Gastroesophageal sphincter (tissue), 4 donors: ENCODE data around the gene KCNK18. TPM values are rescaled to one million over a fixed set of nuclear protein-coding genes. Genes with fewer than 3 reads are reported as not detected.

Source experiments
- ATAC-seq: fragments of 150-250 bp; one replicate; pipeline ENCODE4 v1.9.1; 2016; ENCODE audit warnings: mild to moderate bottlenecking, moderate library complexity
- H3K27ac ChIP-seq, 4 donors: fragments of 200-600 bp; sonication (generic) in 3 of 4; 1 replicate in 3 of 4; 2 replicates in 1 of 4; pipeline ENCODE4 v1.5.1; 2016 to 2019
- H3K27me3 ChIP-seq: fragments of 200-600 bp; sonication (generic); one replicate; pipeline ENCODE4 v1.5.1; 2019
- H3K36me3 ChIP-seq, 2 donors: fragments of 200-600 bp; sonication (generic); one replicate each; pipeline ENCODE4 v1.5.1; 2019; ENCODE audit warnings: control low read depth in 1 of 2
- H3K4me1 ChIP-seq, 3 donors: fragments of 200-600 bp; sonication (generic); 1 replicate in 2 of 3; 2 replicates in 1 of 3; pipeline ENCODE4 v1.5.1; 2016 to 2019; ENCODE audit warnings: control low read depth in 2 of 3
- H3K4me3 ChIP-seq, 2 donors: fragments of 200-600 bp; sonication (generic); one replicate each; pipeline ENCODE4 v1.5.1; 2019; ENCODE audit warnings: mild to moderate bottlenecking in 1 of 2, moderate library complexity in 1 of 2
- H3K9me3 ChIP-seq, 3 donors: fragments of 200-600 bp; sonication (generic); one replicate each; pipeline ENCODE4 v1.5.1; 2017 to 2019; ENCODE audit warnings: control low read depth in 2 of 3
- CTCF ChIP-seq, 4 experiments: fragments of 200-600 bp in 2 of 4; fragments of 450-650 bp in 2 of 4; sonication (generic) in 1 of 4; IDR thresholded peaks; one replicate each; pipeline ENCODE4 v1.5.1; 2017 to 2019; ENCODE audit warnings: antibody characterized with exemption in 4 of 4, mild to moderate bottlenecking in 2 of 4, moderate library complexity in 2 of 4
- EP300 ChIP-seq: sonication (generic); formaldehyde crosslinking; IDR thresholded peaks from one replicate; pipeline ENCODE4 v1.6.1; 2017; ENCODE audit warnings: antibody characterized with exemption, mild to moderate bottlenecking
- POLR2A ChIP-seq, 2 donors: fragments of 450-650 bp; IDR thresholded peaks; one replicate each; pipeline ENCODE4 v1.6.1; 2017; ENCODE audit warnings: antibody characterized with exemption in 2 of 2, mild to moderate bottlenecking in 2 of 2, moderate library complexity in 1 of 2
- POLR2AphosphoS5 ChIP-seq: sonication (generic); formaldehyde crosslinking; IDR thresholded peaks from one replicate; pipeline ENCODE4 v1.6.1; 2017; ENCODE audit warnings: antibody characterized with exemption
- WGBS, 2 donors: methylation state at CpG; one replicate each; pipeline ENCODE4 v1.1.5; 2018; ENCODE audit warnings: low coverage in 1 of 2; 5-methylcytosine and 5-hydroxymethylcytosine counted together
- total RNA-seq, 4 donors: library from RNA; depleted of rRNA; stranded (reverse); fragments of >200 nt; gene quantifications; one replicate each; pipeline ENCODE4 v1.1.0, GENCODE V29; 2016

Gene KCNK18
- total RNA-seq, 4 donors from 2014 or later, result not detected

- no peaks in the 10 kb centered on the region for H3K9me3 ChIP-seq
- H3K4me3 ChIP-seq, result no peak overlapping the region
- no peaks in the 10 kb centered on the region for H3K36me3 ChIP-seq
- H3K27ac ChIP-seq, result no peak overlapping the region
- peaks cover 0 to 31% (median 23%) of the 10 kb centered on the region in 3 donors for H3K4me1 ChIP-seq
- ATAC-seq, result no peak
- 0 to 8% methylated on average over 3 to 5 of the region's 5 CpGs for WGBS, 2 donors
- peaks cover 100% of the 10 kb centered on the region for H3K27me3 ChIP-seq
- no peak for TF ChIP-seq CTCF (IDR thresholded peaks at IDR 0.05)
- no peak for TF ChIP-seq POLR2AphosphoS5
- TF ChIP-seq EP300, result no peak
- TF ChIP-seq POLR2A (IDR thresholded peaks at IDR 0.05), result no peak
These were observed 36.7 kb upstream of the KCNK18 start for GRCh38 chr10:117160567-117160966.

- ATAC-seq, result no peak
- Histone ChIP-seq H3K27me3 (peaks cover 100% of the 10 kb centered on the region), H3K9me3 (no peaks in the 10 kb centered on the region), H3K36me3 (no peaks in the 10 kb centered on the region), H3K4me3 (no peak overlapping the region), H3K4me1 (peaks cover 0 to 40% (median 27%) of the 10 kb centered on the region in 3 donors), H3K27ac (no peak overlapping the region)
- 0 to 11% methylated on average over 4 to 6 of the region's 6 CpGs for WGBS, 2 donors
- no peak for TF ChIP-seq CTCF (IDR thresholded peaks at IDR 0.05)
- TF ChIP-seq EP300, result no peak
- TF ChIP-seq POLR2AphosphoS5, result no peak
- TF ChIP-seq POLR2A (IDR thresholded peaks at IDR 0.05), result no peak
These were observed 35.8 kb upstream of the KCNK18 start for GRCh38 chr10:117161386-117162033.

- Histone ChIP-seq H3K4me1 (peaks cover 0 to 47% (median 27%) of the 10 kb centered on the region in 3 donors), H3K36me3 (no peaks in the 10 kb centered on the region), H3K9me3 (no peaks in the 10 kb centered on the region), H3K4me3 (peak overlapping the region in 1 of 2 donors; percentile 26), H3K27me3 (peaks cover 100% of the 10 kb centered on the region), H3K27ac (no peak overlapping the region)
- TF ChIP-seq EP300 (no peak), CTCF (IDR thresholded peaks at IDR 0.05) (no peak), POLR2AphosphoS5 (no peak), POLR2A (IDR thresholded peaks at IDR 0.05) (no peak)
- no peak for ATAC-seq
- 6 to 21% methylated on average over 8 to 20 of the region's 39 CpGs for WGBS, 2 donors
These were observed 34.9 kb upstream of the KCNK18 start for GRCh38 chr10:117162093-117163060.

GRCh38 chr10:117163061-117163953 is 34.0 kb upstream of the KCNK18 start:
- Histone ChIP-seq H3K9me3 (no peaks in the 10 kb centered on the region), H3K36me3 (no peaks in the 10 kb centered on the region), H3K4me3 (peak overlapping the region in 1 of 2 donors; percentile 26), H3K27me3 (peaks cover 100% of the 10 kb centered on the region), H3K27ac (no peak overlapping the region), H3K4me1 (peaks cover 0 to 57% (median 32%) of the 10 kb centered on the region in 3 donors)
- 3% methylated on average over 11 of the region's 82 CpGs; no CpG with 5 or more reads in 1 of the 2 donors for WGBS, 2 donors
- no peak for TF ChIP-seq CTCF (IDR thresholded peaks at IDR 0.05)
- no peak for TF ChIP-seq POLR2A (IDR thresholded peaks at IDR 0.05)
- no peak for TF ChIP-seq EP300
- TF ChIP-seq POLR2AphosphoS5, result no peak
- no peak for ATAC-seq
